Caco-2 (cell line): Measurements from ENCODE around the gene SCRG1. TPM values are rescaled to one million over a fixed set of nuclear protein-coding genes. Genes with fewer than 3 reads are reported as not detected.

Experiments
- BruUV-seq: library from RNA; stranded (reverse); fragments of 400-500 nt; replicated peaks from 2 replicates; lab custom pipeline; 2021; lab: Mats Ljungman, UMichigan
- CTCF ChIA-PET: fragments of 300-600 bp; sonication (Branson Sonifier 250); formaldehyde crosslinking; loops from one replicate; lab custom pipeline; 2022; ENCODE audit warnings: antibody characterized with exemption; lab: Charles Lee
- POLR2A ChIA-PET: fragments of 300-600 bp; sonication (Branson Sonifier 250); formaldehyde crosslinking; loops from one replicate; lab custom pipeline; 2022; ENCODE audit warnings: antibody characterized with exemption; lab: Charles Lee
- DNase-seq, 2 experiments: peaks; one replicate each; pipeline versions ENCODE4 v3.0.0 to v3.0.0-alpha.2; 2020 to 2022
- H3K27me3 ChIP-seq: replicated peaks from 2 replicates; pipeline ENCODE4 v1.6.0; 2011; ENCODE audit warnings: low read length; ENCODE audit not compliant: control insufficient read depth, insufficient read depth
- H3K36me3 ChIP-seq: 2 replicates; pipeline ENCODE4 v1.5.1; 2011; ENCODE audit warnings: low read length; ENCODE audit not compliant: control insufficient read depth, insufficient read depth
- H3K4me1 ChIP-seq: fragments of 250-450 bp; sonication (Bioruptor Pico); 2 replicates; pipeline ENCODE4 v1.5.1; 2020; ENCODE audit warnings: mild to moderate bottlenecking
- H3K4me3 ChIP-seq: 2 replicates; pipeline ENCODE4 v1.5.1; 2011; ENCODE audit warnings: low read depth, mild to moderate bottlenecking, control low read depth, low read length
- H3K9me3 ChIP-seq: fragments of 250-450 bp; sonication (Bioruptor Pico); 2 replicates; pipeline ENCODE4 v1.5.1; 2020; ENCODE audit warnings: mild to moderate bottlenecking, moderate library complexity
- H3K27ac Mint-ChIP-seq: one replicate; pipeline ENCODE4 v1.8.0; 2022; ENCODE audit warnings: mixed read lengths; ENCODE audit not compliant: unreplicated experiment
- H3K27me3 Mint-ChIP-seq: one replicate; pipeline ENCODE4 v1.8.0; 2022; ENCODE audit warnings: mixed read lengths; ENCODE audit not compliant: insufficient read depth, unreplicated experiment
- H3K36me3 Mint-ChIP-seq: one replicate; pipeline ENCODE4 v1.8.0; 2022; ENCODE audit warnings: mild to moderate bottlenecking, mixed read lengths; ENCODE audit not compliant: insufficient read depth, unreplicated experiment
- H3K4me1 Mint-ChIP-seq: one replicate; pipeline ENCODE4 v1.8.0; 2022; ENCODE audit warnings: low read depth, mixed read lengths; ENCODE audit not compliant: unreplicated experiment
- H3K4me3 Mint-ChIP-seq: one replicate; pipeline ENCODE4 v1.8.0; 2022; ENCODE audit warnings: mild to moderate bottlenecking, moderate library complexity, mixed read lengths; ENCODE audit not compliant: unreplicated experiment
- H3K9me3 Mint-ChIP-seq: one replicate; pipeline ENCODE4 v1.8.0; 2022; ENCODE audit warnings: mixed read lengths; ENCODE audit not compliant: unreplicated experiment
- CTCF ChIP-seq, 2 experiments: fragments of 200-600 bp in 1 of 2; IDR thresholded peaks; 1 replicate in 1 of 2; 2 replicates in 1 of 2; pipeline versions ENCODE4 v1.5.1 to v1.8.0; 2011 to 2022; ENCODE audit warnings: antibody characterized with exemption in 1 of 2, control low read depth in 1 of 2, inconsistent platforms in 1 of 2, low read depth in 1 of 2, low read length in 1 of 2, mild to moderate bottlenecking in 1 of 2, moderate library complexity in 1 of 2; ENCODE audit not compliant: insufficient read depth in 1 of 2, severe bottlenecking in 1 of 2, unreplicated experiment in 1 of 2
- intact Hi-C: fragments of 100-400 bp; cut with micrococcal nuclease; formaldehyde crosslinking; loops from one replicate; pipeline ENCODE4 v1.10.0; 2022; ENCODE audit not compliant: unreplicated experiment
- total RNA-seq: library from RNA; stranded (reverse); gene quantifications from 2 replicates; pipeline ENCODE4 v1.2.3, GENCODE V29; 2022

The SCRG1 gene
- total RNA-seq, 1 experiment from 2014 or later = not detected

DNA sequence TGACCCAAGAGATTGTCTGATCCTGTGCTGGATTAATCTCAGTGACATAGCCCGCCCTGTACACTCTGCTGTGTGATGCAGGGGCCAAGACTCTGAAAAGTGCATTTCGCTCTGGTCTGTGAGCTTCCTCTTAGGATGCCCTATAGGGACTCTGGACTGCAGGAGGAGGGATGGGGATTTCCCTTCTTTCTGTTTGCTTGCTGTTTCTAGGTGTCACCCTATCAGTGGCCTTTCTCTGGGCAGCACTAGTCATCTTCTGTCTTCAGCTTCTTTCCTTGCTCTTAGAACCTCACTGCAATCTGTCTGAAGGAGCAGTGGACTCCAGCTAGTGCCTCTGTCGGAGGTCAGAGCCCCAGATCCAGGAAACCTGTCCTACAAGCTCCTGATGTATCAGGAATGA lies 34.5 kb upstream of the SCRG1 start:
- no peaks in the 10 kb centered on the region for H3K9me3 ChIP-seq
- Mint-ChIP-seq H3K4me1 (no peaks in the 10 kb centered on the region), H3K9me3 (no peaks in the 10 kb centered on the region), H3K36me3 (no peaks in the 10 kb centered on the region), H3K4me3 (no peak overlapping the region), H3K27ac (no peak overlapping the region), H3K27me3 (no peaks in the 10 kb centered on the region)
- no peak overlapping the region for H3K4me3 ChIP-seq
- CTCF ChIA-PET = interaction anchor here (0.9 kb wide), 1 partner anchor 8 kb away, joined by 3 read pairs; no protein-coding TSS in a partner anchor
- H3K36me3 ChIP-seq = no peaks in the 10 kb centered on the region
- intact Hi-C loops = no loop called here
- TF ChIP-seq CTCF (IDR thresholded peaks at IDR 0.05; ENCODE audit: insufficient read depth in 1 of 2, low read depth in 1 of 2, low read length in 1 of 2, severe bottlenecking in 1 of 2, unreplicated experiment in 1 of 2) = no peak
- no peaks in the 10 kb centered on the region for H3K4me1 ChIP-seq
- DNase-seq = no peak
- no TSS peak for BruUV-seq
- H3K27me3 ChIP-seq = no peaks in the 10 kb centered on the region
- POLR2A ChIA-PET = no interaction called here

DNA sequence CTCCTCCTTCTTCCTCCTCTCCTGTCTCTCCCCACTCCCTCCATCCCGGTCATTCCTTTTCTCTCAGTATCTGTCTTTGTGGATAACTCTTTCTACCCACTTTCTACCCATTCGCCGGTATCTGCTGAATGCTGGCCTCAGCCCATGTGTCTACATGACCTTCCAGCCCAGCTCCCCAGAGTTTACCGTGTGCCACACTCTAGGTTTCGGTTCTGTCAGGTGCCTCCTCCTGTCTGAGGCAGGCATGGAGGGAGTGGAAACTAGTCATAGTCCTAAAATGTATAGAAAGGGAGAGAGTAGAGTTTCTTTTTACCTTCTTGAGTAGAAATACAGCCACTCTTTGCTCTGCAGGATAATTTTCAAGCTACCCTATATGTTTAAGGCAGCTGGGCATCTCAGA lies 33.5 kb upstream of the SCRG1 start:
- intact Hi-C loops = no loop called here
- no peak for DNase-seq
- CTCF ChIA-PET = no interaction called here
- Mint-ChIP-seq H3K9me3 (no peaks in the 10 kb centered on the region), H3K27ac (no peak overlapping the region), H3K4me1 (no peaks in the 10 kb centered on the region), H3K4me3 (no peak overlapping the region), H3K27me3 (no peaks in the 10 kb centered on the region), H3K36me3 (no peaks in the 10 kb centered on the region)
- Histone ChIP-seq H3K4me1 (no peaks in the 10 kb centered on the region), H3K9me3 (no peaks in the 10 kb centered on the region), H3K4me3 (no peak overlapping the region), H3K36me3 (no peaks in the 10 kb centered on the region), H3K27me3 (no peaks in the 10 kb centered on the region)
- TF ChIP-seq CTCF (IDR thresholded peaks at IDR 0.05; ENCODE audit: insufficient read depth in 1 of 2, low read depth in 1 of 2, low read length in 1 of 2, severe bottlenecking in 1 of 2, unreplicated experiment in 1 of 2) = no peak
- BruUV-seq = no TSS peak
- POLR2A ChIA-PET = no interaction called here

GRCh38 chr4:173426064-173426463 lies 27.1 kb upstream of the SCRG1 start:
- ChIA-PET CTCF (interaction anchor here (0.9 kb wide), 1 partner anchor 8 kb away, joined by 3 read pairs; no protein-coding TSS in a partner anchor), POLR2A (no interaction called here)
- Histone ChIP-seq H3K36me3 (no peaks in the 10 kb centered on the region), H3K4me3 (no peak overlapping the region), H3K27me3 (no peaks in the 10 kb centered on the region), H3K9me3 (no peaks in the 10 kb centered on the region), H3K4me1 (no peaks in the 10 kb centered on the region)
- no peak for DNase-seq
- no peak for TF ChIP-seq CTCF (IDR thresholded peaks at IDR 0.05; ENCODE audit: insufficient read depth in 1 of 2, low read depth in 1 of 2, low read length in 1 of 2, severe bottlenecking in 1 of 2, unreplicated experiment in 1 of 2)
- H3K27me3 Mint-ChIP-seq = no peaks in the 10 kb centered on the region
- no peaks in the 10 kb centered on the region for H3K9me3 Mint-ChIP-seq
- intact Hi-C loops = no loop called here
- no TSS peak for BruUV-seq
- H3K4me3 Mint-ChIP-seq = no peak overlapping the region
- H3K27ac Mint-ChIP-seq = no peak overlapping the region
- no peaks in the 10 kb centered on the region for H3K4me1 Mint-ChIP-seq
- H3K36me3 Mint-ChIP-seq = no peaks in the 10 kb centered on the region
